CD4-positive, alpha-beta T cell (primary cell): ENCODE measurements around the gene CNTN4. TPM values are rescaled to one million over a fixed set of nuclear protein-coding genes. Genes with fewer than 3 reads are reported as not detected.

ENCODE experiments used
- ATAC-seq: fragments of 200-7000 bp; cut with Tn5 transposase; one replicate; pipeline ENCODE4 v1.10.0; 2022; ENCODE audit warnings: mild to moderate bottlenecking; ENCODE audit not compliant: poor library complexity
- CTCF ChIA-PET: fragments of 350-600 bp; sonication (Branson Sonifier 250); formaldehyde crosslinking; loops from one replicate; lab custom pipeline; 2021; ENCODE audit warnings: antibody characterized with exemption, inconsistent platforms; lab: Charles Lee
- POLR2A ChIA-PET: fragments of 350-600 bp; sonication (Branson Sonifier 250); formaldehyde crosslinking; loops from one replicate; lab custom pipeline; 2021; ENCODE audit warnings: antibody characterized with exemption, inconsistent platforms; lab: Charles Lee
- DNase-seq, 14 experiments: peaks; one replicate each; pipeline ENCODE4 v3.0.0-alpha.2; 2013 to 2020; ENCODE audit warnings: mixed read lengths in 2 of 14
- H3K27ac ChIP-seq, 2 donors: one replicate each; pipeline versions ENCODE4 v1.5.1 to v1.7.0; 2013; ENCODE audit warnings: low read length in 2 of 2, low read depth in 1 of 2, mild to moderate bottlenecking in 1 of 2
- H3K27me3 ChIP-seq, 2 experiments: 1 replicate in 1 of 2; 2 replicates in 1 of 2; pipeline versions ENCODE4 v1.6.1 to v1.7.0; 2013; ENCODE audit warnings: low read length in 2 of 2, control low read depth in 1 of 2, mild to moderate bottlenecking in 1 of 2, moderate library complexity in 1 of 2; ENCODE audit not compliant: insufficient read depth in 2 of 2, control insufficient read depth in 1 of 2
- H3K36me3 ChIP-seq: one replicate; pipeline ENCODE4 v1.6.1; 2013; ENCODE audit warnings: low read length, control low read depth; ENCODE audit not compliant: insufficient read depth
- H3K4me1 ChIP-seq: one replicate; pipeline ENCODE4 v1.6.1; 2013; ENCODE audit warnings: low read length, control low read depth; ENCODE audit not compliant: insufficient read depth
- H3K4me3 ChIP-seq: one replicate; pipeline ENCODE4 v1.5.1; 2013; ENCODE audit warnings: mild to moderate bottlenecking, low read length, moderate library complexity
- H3K9me3 ChIP-seq, 2 experiments: 1 replicate in 1 of 2; 2 replicates in 1 of 2; pipeline versions ENCODE4 v1.6.1 to v1.7.0; 2013; ENCODE audit warnings: low read length in 2 of 2, mild to moderate bottlenecking in 2 of 2, control low read depth in 1 of 2, moderate library complexity in 1 of 2; ENCODE audit not compliant: control insufficient read depth in 1 of 2, insufficient read depth in 1 of 2
- H3K27ac Mint-ChIP-seq: one replicate; pipeline ENCODE4 v1.8.0; 2020; ENCODE audit warnings: mixed read lengths
- H3K27me3 Mint-ChIP-seq: one replicate; pipeline ENCODE4 v1.8.0; 2021; ENCODE audit warnings: mixed read lengths
- H3K36me3 Mint-ChIP-seq: one replicate; pipeline ENCODE4 v1.8.0; 2021; ENCODE audit warnings: low read depth, mixed read lengths
- H3K4me1 Mint-ChIP-seq: one replicate; pipeline ENCODE4 v1.8.0; 2021; ENCODE audit warnings: low read depth, mixed read lengths
- H3K4me3 Mint-ChIP-seq: one replicate; pipeline ENCODE4 v1.8.0; 2020; ENCODE audit warnings: mild to moderate bottlenecking, mixed read lengths
- H3K9me3 Mint-ChIP-seq: one replicate; pipeline ENCODE4 v1.8.0; 2020; ENCODE audit warnings: mixed read lengths
- intact Hi-C, 2 experiments: fragments of 100-400 bp; cut with DNase I in 1 of 2; cut with micrococcal nuclease in 1 of 2; formaldehyde crosslinking; loops; one replicate each; pipeline versions ENCODE4 v1.15.1 to v1.9.0; 2023 to 2025; cut with DNase I, micrococcal nuclease
- total RNA-seq, 174 experiments: library from RNA in 2 of 174; stranded (reverse) in 2 of 174; gene quantifications; one replicate each; pipeline ENCODE4 v1.2.3 and lab custom pipeline; 2021 to 2026
- TF ChIP-seq, protein P1 (sequence below): fragments of 200-600 bp; IDR thresholded peaks from one replicate; pipeline ENCODE4 v1.8.0; 2022; ENCODE audit warnings: antibody characterized with exemption, mild to moderate bottlenecking

Gene CNTN4
- total RNA-seq, 2 experiments from 2014 or later: not detected

DNA sequence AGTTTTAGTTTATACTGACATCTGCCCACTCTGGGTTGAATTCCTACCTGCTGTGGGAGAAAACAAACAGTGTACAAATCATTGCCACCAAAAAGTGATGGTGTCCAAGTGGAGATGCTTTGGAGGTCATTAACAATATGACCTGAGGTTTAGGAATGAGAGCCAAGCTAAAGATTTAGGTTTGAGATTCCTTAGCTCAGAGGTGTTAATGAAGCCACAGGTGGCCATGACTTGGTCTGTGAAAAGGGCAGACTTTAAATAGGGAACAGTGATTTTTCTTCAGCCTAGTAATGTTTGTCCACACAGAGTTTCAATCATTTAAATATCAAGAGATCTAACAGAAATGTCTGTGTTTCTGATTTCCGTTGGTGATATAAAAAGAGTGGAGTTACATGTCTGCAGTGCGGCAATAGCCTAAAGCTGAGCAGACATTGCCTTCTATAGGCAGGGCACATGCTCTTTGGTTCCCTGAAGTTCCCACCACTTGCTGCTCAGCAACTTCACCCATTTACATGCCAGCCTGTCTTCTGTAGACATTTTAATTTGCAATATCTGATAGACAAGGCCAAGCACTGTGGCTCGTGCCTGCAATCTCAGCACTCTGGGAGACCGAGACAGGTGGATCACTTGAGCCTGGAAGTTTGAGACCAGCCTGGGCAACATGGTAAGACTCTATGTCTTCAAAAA, 588.3 kb downstream of the CNTN4 start:
- no peak overlapping the region for H3K27ac Mint-ChIP-seq

DNA sequence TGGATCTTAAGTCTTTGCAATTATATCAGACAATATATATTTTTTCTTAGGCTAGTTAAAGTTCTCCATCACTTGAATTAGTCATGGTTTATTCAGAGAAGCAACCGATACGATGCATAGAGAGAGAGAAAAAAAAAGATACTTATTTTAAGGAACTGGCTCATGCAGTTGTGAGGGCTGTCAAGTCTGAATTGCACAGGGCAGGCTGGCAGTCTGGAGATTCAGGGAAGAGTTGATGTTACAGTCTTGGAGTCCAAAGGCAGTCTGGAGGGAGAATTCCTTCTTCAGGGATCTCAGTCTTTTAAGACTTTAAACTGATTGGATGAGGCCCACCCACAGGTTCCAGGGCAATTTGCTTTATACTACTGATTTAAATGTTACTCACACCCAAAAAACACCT, 598.9 kb downstream of the CNTN4 start:
- no peak for ATAC-seq
- TF ChIP-seq, protein P1, sequence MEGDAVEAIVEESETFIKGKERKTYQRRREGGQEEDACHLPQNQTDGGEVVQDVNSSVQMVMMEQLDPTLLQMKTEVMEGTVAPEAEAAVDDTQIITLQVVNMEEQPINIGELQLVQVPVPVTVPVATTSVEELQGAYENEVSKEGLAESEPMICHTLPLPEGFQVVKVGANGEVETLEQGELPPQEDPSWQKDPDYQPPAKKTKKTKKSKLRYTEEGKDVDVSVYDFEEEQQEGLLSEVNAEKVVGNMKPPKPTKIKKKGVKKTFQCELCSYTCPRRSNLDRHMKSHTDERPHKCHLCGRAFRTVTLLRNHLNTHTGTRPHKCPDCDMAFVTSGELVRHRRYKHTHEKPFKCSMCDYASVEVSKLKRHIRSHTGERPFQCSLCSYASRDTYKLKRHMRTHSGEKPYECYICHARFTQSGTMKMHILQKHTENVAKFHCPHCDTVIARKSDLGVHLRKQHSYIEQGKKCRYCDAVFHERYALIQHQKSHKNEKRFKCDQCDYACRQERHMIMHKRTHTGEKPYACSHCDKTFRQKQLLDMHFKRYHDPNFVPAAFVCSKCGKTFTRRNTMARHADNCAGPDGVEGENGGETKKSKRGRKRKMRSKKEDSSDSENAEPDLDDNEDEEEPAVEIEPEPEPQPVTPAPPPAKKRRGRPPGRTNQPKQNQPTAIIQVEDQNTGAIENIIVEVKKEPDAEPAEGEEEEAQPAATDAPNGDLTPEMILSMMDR: no peak
- Histone ChIP-seq H3K27me3 (peaks cover 0 to 5% of the 10 kb centered on the region in 2 experiments), H3K4me3 (no peak overlapping the region), H3K4me1 (no peaks in the 10 kb centered on the region), H3K9me3 (no peaks in the 10 kb centered on the region), H3K27ac (no peak overlapping the region), H3K36me3 (no peaks in the 10 kb centered on the region)
- Mint-ChIP-seq H3K27me3 (no peaks in the 10 kb centered on the region), H3K27ac (no peak overlapping the region), H3K9me3 (no peaks in the 10 kb centered on the region), H3K4me3 (no peak overlapping the region), H3K36me3 (no peaks in the 10 kb centered on the region), H3K4me1 (no peaks in the 10 kb centered on the region)
- ChIA-PET POLR2A (no interaction called here), CTCF (no interaction called here)
- intact Hi-C loops: no loop called here
- no peak for DNase-seq

More for the DNA sequence above, 588.3 kb downstream of the CNTN4 start:
- Histone ChIP-seq H3K4me1 (no peaks in the 10 kb centered on the region), H3K27me3 (no peaks in the 10 kb centered on the region), H3K9me3 (no peaks in the 10 kb centered on the region), H3K36me3 (no peaks in the 10 kb centered on the region), H3K27ac (no peak overlapping the region), H3K4me3 (no peak overlapping the region)
- intact Hi-C loops: no loop called here
- H3K36me3 Mint-ChIP-seq: no peaks in the 10 kb centered on the region
- H3K4me1 Mint-ChIP-seq: no peaks in the 10 kb centered on the region
- DNase-seq (no peak), ATAC-seq (no peak)
- no peaks in the 10 kb centered on the region for H3K9me3 Mint-ChIP-seq
- TF ChIP-seq, protein P1: no peak
- no peaks in the 10 kb centered on the region for H3K27me3 Mint-ChIP-seq
- CTCF ChIA-PET: no interaction called here
- POLR2A ChIA-PET: no interaction called here
- no peak overlapping the region for H3K4me3 Mint-ChIP-seq

DNA sequence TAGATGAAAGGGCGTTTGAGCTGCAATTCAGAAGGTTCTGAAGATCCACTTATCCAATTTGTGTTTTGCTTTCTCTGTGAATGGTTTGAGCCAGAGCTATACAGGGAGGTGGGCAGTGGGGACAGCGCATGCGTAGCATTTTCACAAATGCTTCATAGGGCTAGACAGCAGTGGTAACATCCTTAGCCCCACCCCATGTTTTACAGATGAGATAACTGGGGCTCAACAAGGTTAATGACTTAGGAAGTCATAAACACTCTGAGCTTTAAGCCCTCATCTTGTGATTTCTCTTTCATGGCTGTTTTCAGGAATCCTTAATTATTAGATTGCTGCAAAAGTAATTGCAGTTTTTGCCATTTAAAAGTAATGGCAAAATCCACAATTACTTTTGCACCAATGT, 602.8 kb downstream of the CNTN4 start:
- CTCF ChIA-PET: no interaction called here
- Mint-ChIP-seq H3K27me3 (no peaks in the 10 kb centered on the region), H3K4me1 (no peaks in the 10 kb centered on the region), H3K36me3 (no peaks in the 10 kb centered on the region), H3K27ac (no peak overlapping the region), H3K9me3 (no peaks in the 10 kb centered on the region), H3K4me3 (no peak overlapping the region)
- DNase-seq (no peak), ATAC-seq (no peak)
- H3K36me3 ChIP-seq: no peaks in the 10 kb centered on the region
- H3K9me3 ChIP-seq: no peaks in the 10 kb centered on the region
- H3K27ac ChIP-seq: no peak overlapping the region
- POLR2A ChIA-PET: no interaction called here
- TF ChIP-seq, protein P1: no peak
- intact Hi-C loops: loop anchor here in 1 of 2 experiments (10.0 kb wide), 1 partner anchor 473 kb away; the partner anchor contains the start of gene CRBN
- H3K4me3 ChIP-seq: no peak overlapping the region
- H3K4me1 ChIP-seq: no peaks in the 10 kb centered on the region
- H3K27me3 ChIP-seq: peaks cover 0 to 5% of the 10 kb centered on the region in 2 experiments
